ENCODE data around the gene HIRA. TPM values are rescaled to one million over a fixed set of nuclear protein-coding genes. Genes with fewer than 3 reads are reported as not detected.

HIRA gene
- total and polyA plus RNA-seq, 4 donors, result 18.6 to 50.5 (median 33.8) TPM

DNA sequence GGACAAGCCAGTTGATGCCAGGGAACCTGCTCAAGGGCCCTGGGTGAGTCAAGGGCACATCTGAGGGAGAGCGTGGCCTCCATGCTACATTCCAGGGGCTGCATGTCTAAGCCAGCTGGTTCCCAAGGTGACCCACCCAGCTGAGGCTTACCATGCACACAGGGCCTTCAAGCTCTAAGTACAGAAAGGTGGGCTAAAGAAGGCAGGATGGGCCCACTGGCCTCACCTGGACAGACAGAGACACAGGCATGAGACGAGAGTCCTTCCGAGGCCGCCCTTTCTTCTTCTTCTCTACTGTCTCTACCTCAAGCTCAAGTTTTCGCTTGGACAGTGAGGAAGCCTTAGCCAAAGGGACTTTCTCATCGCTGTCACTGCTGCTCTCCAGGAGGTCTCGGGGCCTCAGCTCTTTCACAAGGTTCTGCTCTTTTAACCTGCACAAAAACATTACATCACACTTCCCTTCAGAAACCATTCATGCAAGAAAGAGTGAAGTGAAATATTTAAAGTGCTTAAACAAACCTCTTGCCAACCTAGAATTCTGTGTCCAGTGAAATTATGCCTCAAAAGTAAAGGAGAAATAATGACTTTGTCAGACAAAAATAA is 69.9 kb downstream of the HIRA start:
- Histone ChIP-seq H3K27me3 (ENCODE audit: control insufficient read depth, insufficient read depth, low read length) (no peaks in the 10 kb centered on the region), H3K9me3 (ENCODE audit: control insufficient read depth, insufficient read depth, low read length) (no peaks in the 10 kb centered on the region), H3K4me1 (ENCODE audit: control insufficient read depth, insufficient read depth, low read length) (peaks cover 13% of the 10 kb centered on the region), H3K36me3 (ENCODE audit: control insufficient read depth, insufficient read depth, low read length) (peaks cover 62% of the 10 kb centered on the region), H3K27ac (ENCODE audit: low read depth, low read length) (no peak overlapping the region), H3K4me3 (ENCODE audit: low read depth, low read length) (no peak overlapping the region)
- DNase-seq (ENCODE audit: low read depth in 4 of 6, low spot score in 6 of 6), result no peak
- 90% methylated on average over 6 of the region's 7 CpGs for WGBS (ENCODE audit: insufficient coverage)

DNA sequence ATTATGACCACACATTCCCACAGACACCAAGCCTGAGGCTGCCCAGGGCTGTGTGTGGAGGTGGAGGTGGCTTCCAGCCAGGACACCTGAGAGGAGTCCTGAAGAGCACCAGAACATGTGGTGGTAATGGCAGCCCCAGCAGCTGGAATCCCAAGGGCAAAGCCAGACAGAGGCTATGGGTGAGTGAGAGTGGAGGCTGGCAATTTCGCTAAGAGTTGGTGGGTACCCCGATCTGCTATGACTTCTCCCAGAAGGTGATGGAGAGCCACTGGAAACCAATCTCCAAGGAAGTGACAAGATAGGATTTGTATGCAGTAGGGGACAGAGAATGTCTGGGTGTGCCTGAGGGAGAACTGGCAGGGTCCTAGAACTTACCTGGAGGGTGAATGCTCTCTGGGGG is 70.7 kb downstream of the HIRA start:
- no peaks in the 10 kb centered on the region for H3K27me3 ChIP-seq (ENCODE audit: control insufficient read depth, insufficient read depth, low read length)
- peaks cover 17% of the 10 kb centered on the region for H3K4me1 ChIP-seq (ENCODE audit: control insufficient read depth, insufficient read depth, low read length)
- no peak overlapping the region for H3K27ac ChIP-seq (ENCODE audit: low read depth, low read length)
- WGBS (ENCODE audit: insufficient coverage), result 92% methylated on average over 2 of the region's 2 CpGs
- DNase-seq (ENCODE audit: low read depth in 4 of 6, low spot score in 6 of 6), result no peak
- H3K4me3 ChIP-seq (ENCODE audit: low read depth, low read length), result no peak overlapping the region
- H3K36me3 ChIP-seq (ENCODE audit: control insufficient read depth, insufficient read depth, low read length), result peaks cover 70% of the 10 kb centered on the region
- H3K9me3 ChIP-seq (ENCODE audit: control insufficient read depth, insufficient read depth, low read length), result no peaks in the 10 kb centered on the region

DNA sequence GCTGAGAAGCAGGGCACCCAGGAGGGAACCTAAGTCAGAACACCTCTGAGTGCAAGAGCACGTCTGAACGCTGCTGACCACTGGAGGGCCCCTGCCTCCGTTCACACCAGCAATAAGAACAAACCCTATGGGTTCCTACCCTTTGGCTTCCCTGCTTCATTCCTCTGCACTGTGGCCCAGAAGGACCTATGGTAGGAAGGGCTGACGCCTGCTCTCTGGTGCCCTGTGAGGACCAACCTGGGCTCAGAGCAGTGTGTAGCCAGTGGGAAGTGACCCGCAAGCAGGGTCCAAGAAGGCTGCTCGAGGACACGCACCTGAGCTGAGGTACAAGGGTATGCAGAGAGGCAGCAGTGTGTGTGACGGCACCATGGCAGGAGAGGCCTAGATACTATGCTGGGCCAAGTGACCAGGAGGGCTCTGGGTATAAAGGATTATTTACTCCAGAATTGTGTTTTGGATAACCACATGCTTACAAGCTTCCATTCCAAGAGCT is 71.2 kb downstream of the HIRA start:
- peaks cover 75% of the 10 kb centered on the region for H3K36me3 ChIP-seq (ENCODE audit: control insufficient read depth, insufficient read depth, low read length)
- H3K27ac ChIP-seq (ENCODE audit: low read depth, low read length), result no peak overlapping the region
- DNase-seq (ENCODE audit: low read depth in 4 of 6, low spot score in 6 of 6), result no peak
- 95% methylated on average over 7 of the region's 8 CpGs for WGBS (ENCODE audit: insufficient coverage)
- H3K4me1 ChIP-seq (ENCODE audit: control insufficient read depth, insufficient read depth, low read length), result peaks cover 17% of the 10 kb centered on the region
- H3K27me3 ChIP-seq (ENCODE audit: control insufficient read depth, insufficient read depth, low read length), result no peaks in the 10 kb centered on the region
- no peaks in the 10 kb centered on the region for H3K9me3 ChIP-seq (ENCODE audit: control insufficient read depth, insufficient read depth, low read length)
- no peak overlapping the region for H3K4me3 ChIP-seq (ENCODE audit: low read depth, low read length)

DNA sequence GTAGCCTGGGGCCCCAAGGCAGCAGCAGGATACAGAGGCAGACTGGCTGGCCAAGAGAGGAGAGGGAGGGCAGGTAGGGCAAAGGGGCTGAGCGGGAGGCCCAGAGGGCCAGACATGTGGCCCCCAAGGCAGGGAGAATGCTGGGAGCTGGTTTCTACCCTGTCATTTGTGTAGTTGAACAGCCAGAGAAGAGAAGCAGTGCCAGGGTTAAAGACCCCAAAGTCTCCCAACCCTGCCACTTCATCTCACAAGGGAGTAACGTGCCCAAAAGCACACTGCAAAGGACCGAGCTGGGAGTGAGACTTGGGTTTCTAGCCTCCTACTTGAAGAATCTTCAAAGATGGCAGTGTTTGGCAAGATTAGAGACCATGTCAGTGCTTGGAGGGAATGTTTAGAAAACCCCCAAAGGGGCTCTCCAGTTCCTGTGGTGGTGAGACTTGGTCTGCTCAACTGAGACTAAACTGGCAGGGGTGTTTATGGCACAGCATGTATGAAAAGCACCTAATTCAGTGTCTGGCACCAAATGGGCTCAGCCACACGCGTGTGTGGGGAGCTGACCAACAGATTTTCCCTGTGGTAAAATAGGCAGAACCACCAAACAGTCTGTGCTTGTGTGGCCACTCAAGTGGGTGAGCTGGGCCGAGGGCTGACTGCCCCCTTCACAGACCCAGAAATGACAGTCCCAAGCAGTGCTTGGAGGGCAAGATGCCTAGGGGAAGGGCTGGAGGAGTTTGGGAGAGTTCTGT is 71.8 kb downstream of the HIRA start:
- WGBS (ENCODE audit: insufficient coverage), result 95% methylated on average over 4 of the region's 6 CpGs
- no peaks in the 10 kb centered on the region for H3K27me3 ChIP-seq (ENCODE audit: control insufficient read depth, insufficient read depth, low read length)
- H3K27ac ChIP-seq (ENCODE audit: low read depth, low read length), result no peak overlapping the region
- H3K9me3 ChIP-seq (ENCODE audit: control insufficient read depth, insufficient read depth, low read length), result no peaks in the 10 kb centered on the region
- H3K4me1 ChIP-seq (ENCODE audit: control insufficient read depth, insufficient read depth, low read length), result peaks cover 17% of the 10 kb centered on the region
- DNase-seq (ENCODE audit: low read depth in 4 of 6, low spot score in 6 of 6), result no peak
- peaks cover 79% of the 10 kb centered on the region for H3K36me3 ChIP-seq (ENCODE audit: control insufficient read depth, insufficient read depth, low read length)
- no peak overlapping the region for H3K4me3 ChIP-seq (ENCODE audit: low read depth, low read length)

DNA sequence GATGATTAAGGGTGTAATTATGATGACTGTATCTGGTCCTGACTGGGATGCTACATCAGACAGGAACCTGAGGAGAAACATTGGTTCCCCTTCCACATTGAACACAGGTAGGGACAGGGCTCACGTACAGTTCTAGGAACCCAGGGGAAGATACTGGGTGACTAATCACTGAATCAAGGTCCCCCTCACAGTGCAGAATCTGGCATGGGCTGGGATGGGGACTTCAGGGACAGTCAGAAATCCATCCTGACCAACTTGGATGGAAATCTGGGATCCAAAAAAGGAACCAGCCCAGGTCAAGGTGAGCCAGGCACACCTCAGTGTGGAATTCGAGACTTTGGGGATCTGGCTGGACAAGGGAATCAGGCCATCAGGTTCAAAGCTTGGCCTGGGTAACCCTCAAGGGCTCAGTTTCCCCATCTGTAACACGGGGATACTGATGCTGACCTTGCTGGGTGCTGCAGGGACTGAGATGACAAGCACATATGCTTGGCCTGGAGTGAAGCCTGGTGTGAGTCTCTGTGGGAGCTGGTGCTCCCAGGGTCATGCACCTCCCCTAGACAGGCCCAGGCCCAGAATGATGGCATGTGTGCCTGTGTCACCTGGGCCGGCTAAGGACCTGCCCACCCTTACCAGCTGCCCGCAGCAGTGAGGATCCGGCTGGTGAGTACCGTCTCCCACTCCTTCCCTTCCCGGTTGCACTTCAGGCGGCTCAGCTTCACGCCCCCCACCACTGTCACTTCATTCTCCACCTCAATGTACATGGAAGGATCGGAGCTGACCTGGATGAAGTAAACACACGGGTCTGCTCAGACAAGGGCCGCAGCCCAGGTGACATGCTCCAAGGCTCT is 72.6 kb downstream of the HIRA start:
- H3K27ac ChIP-seq (ENCODE audit: low read depth, low read length), result no peak overlapping the region
- DNase-seq (ENCODE audit: low read depth in 4 of 6, low spot score in 6 of 6), result no peak
- peaks cover 17% of the 10 kb centered on the region for H3K4me1 ChIP-seq (ENCODE audit: control insufficient read depth, insufficient read depth, low read length)
- 98% methylated on average over 11 of the region's 13 CpGs for WGBS (ENCODE audit: insufficient coverage)
- H3K4me3 ChIP-seq (ENCODE audit: low read depth, low read length), result no peak overlapping the region
- H3K36me3 ChIP-seq (ENCODE audit: control insufficient read depth, insufficient read depth, low read length), result peaks cover 87% of the 10 kb centered on the region
- no peaks in the 10 kb centered on the region for H3K9me3 ChIP-seq (ENCODE audit: control insufficient read depth, insufficient read depth, low read length)
- no peaks in the 10 kb centered on the region for H3K27me3 ChIP-seq (ENCODE audit: control insufficient read depth, insufficient read depth, low read length)

DNA sequence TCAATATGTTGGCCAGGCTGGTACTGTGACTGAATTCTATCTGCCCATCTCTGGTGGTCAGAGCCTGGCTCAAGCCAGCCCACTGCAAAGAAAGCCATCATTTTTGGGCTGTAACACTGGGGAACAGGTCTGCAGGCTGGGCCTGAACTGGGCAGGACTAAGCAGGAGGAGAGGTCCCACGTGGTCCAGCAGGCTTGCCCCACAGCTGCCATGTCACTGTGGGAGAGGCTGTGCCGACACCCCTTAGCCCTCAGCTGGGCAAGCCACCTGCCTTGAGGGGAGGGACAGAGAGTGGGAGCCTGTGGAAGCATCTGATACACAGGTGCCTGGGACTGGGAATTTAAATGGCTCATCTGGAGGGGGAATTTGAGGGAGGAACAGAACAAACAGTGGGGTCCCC is 73.3 kb downstream of the HIRA start:
- H3K27me3 ChIP-seq (ENCODE audit: control insufficient read depth, insufficient read depth, low read length), result no peaks in the 10 kb centered on the region
- no peak overlapping the region for H3K4me3 ChIP-seq (ENCODE audit: low read depth, low read length)
- H3K36me3 ChIP-seq (ENCODE audit: control insufficient read depth, insufficient read depth, low read length), result peaks cover 87% of the 10 kb centered on the region
- no peaks in the 10 kb centered on the region for H3K9me3 ChIP-seq (ENCODE audit: control insufficient read depth, insufficient read depth, low read length)
- 89% methylated on average over 1 of the region's 2 CpGs for WGBS (ENCODE audit: insufficient coverage)
- H3K27ac ChIP-seq (ENCODE audit: low read depth, low read length), result no peak overlapping the region
- DNase-seq (ENCODE audit: low read depth in 4 of 6, low spot score in 6 of 6), result no peak
- H3K4me1 ChIP-seq (ENCODE audit: control insufficient read depth, insufficient read depth, low read length), result peaks cover 17% of the 10 kb centered on the region

DNA sequence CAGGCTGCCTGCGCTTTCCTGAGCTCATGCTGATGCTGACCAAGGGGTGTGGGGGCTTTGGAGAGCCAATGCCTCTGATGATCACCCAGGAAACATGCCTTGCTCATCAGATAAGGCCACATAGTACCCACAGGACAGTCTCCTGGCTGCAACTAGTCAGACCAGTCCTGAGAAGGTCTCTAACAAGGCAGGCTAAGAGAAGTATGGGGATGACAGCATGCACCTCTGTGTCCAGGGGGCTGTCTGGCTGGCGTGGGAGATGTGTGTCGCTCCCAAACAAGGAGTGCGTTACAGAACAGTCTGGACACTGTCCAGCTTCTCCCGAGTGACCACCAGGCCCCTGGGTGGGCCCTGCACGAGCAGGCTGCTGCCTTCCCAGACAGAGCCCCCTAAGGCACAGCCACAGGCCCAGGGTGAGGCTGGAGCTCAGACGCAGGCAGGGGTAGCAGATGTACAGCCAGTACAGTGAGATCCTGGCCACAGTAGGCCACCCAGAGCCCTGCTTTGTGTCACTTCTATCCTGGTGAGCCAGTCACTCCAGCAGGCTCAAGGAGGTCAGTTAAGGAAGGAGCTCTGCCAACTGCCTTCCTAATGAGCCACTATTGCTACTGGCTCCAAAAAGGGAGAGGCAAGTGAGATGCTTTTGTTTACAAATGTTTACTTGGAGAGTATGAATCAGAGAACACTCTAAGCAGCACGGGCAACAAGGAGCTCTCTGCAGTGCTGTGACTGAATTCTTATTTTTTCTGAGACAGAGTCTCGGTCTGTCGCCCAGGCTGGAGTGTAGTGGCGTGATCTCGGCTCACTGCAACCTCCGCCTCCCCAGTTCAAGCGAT is 74.0 kb downstream of the HIRA start:
- Histone ChIP-seq H3K9me3 (ENCODE audit: control insufficient read depth, insufficient read depth, low read length) (no peaks in the 10 kb centered on the region), H3K27me3 (ENCODE audit: control insufficient read depth, insufficient read depth, low read length) (no peaks in the 10 kb centered on the region), H3K4me3 (ENCODE audit: low read depth, low read length) (no peak overlapping the region), H3K36me3 (ENCODE audit: control insufficient read depth, insufficient read depth, low read length) (peaks cover 90% of the 10 kb centered on the region), H3K27ac (ENCODE audit: low read depth, low read length) (no peak overlapping the region), H3K4me1 (ENCODE audit: control insufficient read depth, insufficient read depth, low read length) (peaks cover 17% of the 10 kb centered on the region)
- DNase-seq (ENCODE audit: low read depth in 4 of 6, low spot score in 6 of 6), result peak in 1 of 6 donors; percentile 35
- 90% methylated on average over 13 of the region's 14 CpGs for WGBS (ENCODE audit: insufficient coverage)

DNA sequence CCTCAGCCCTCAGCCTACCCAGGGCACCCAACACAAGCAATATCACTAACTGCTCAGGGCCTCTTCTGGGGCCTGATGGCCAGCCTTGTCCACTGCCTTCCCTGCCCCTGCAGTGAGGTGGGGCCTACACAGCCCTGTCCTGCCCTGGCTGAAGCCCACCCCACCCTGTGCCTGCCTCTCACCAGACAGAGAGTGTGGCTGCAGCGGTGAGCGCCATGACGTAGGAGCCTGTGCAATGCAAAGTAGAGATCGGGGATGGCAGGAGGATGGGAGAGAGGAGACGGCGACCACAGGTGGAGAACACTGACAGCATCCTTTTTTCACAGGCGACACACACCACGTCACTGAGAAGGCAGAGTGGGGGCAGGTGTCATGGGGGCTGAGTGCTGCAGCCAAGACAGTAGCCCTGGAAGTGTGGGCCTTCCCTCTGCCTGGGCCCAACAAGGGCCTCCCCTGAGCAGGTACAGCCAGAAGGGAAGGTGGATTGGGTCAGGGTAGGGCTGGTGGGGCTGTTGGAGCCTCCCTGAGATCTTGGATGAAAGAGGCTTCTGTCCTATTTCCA is 74.7 kb downstream of the HIRA start:
- Histone ChIP-seq H3K4me3 (ENCODE audit: low read depth, low read length) (no peak overlapping the region), H3K27ac (ENCODE audit: low read depth, low read length) (no peak overlapping the region), H3K27me3 (ENCODE audit: control insufficient read depth, insufficient read depth, low read length) (no peaks in the 10 kb centered on the region), H3K9me3 (ENCODE audit: control insufficient read depth, insufficient read depth, low read length) (no peaks in the 10 kb centered on the region), H3K36me3 (ENCODE audit: control insufficient read depth, insufficient read depth, low read length) (peaks cover 94% of the 10 kb centered on the region), H3K4me1 (ENCODE audit: control insufficient read depth, insufficient read depth, low read length) (peaks cover 17% of the 10 kb centered on the region)
- 98% methylated on average over 6 of the region's 8 CpGs for WGBS (ENCODE audit: insufficient coverage)
- no peak for DNase-seq (ENCODE audit: low read depth in 4 of 6, low spot score in 6 of 6)

All from spinal cord (tissue), 10 donors.